K562 (cell line): Measurements from ENCODE around the gene NUDT1. TPM values are rescaled to one million over a fixed set of nuclear protein-coding genes. Genes with fewer than 3 reads are reported as not detected.

Experiments used
- ATAC-seq: fragments of 200-7000 bp; cut with Tn5 transposase; 3 replicates; pipeline ENCODE4 v1.9.1; 2020; ENCODE audit warnings: moderate library complexity
- BruUV-seq: library from RNA; stranded (reverse); fragments of 400-500 nt; replicated peaks from 2 replicates; lab custom pipeline; 2021; lab: Mats Ljungman, UMichigan
- CTCF ChIA-PET: fragments of 300-600 bp; formaldehyde crosslinking; extraction: SDS; loops from one replicate; lab custom pipeline; 2021; ENCODE audit warnings: low intra/inter-chr PET ratio; lab: Yijun Ruan, JAX
- POLR2A ChIA-PET: fragments of 300-600, 350-650 bp; sonication (Branson Sonifier 250); formaldehyde crosslinking; extraction: SDS; loops from one replicate; lab custom pipeline; 2021; ENCODE audit warnings: antibody characterized with exemption, inconsistent platforms; lab: Yijun Ruan, JAX
- DNase-seq, 4 experiments: peaks; one replicate each; pipeline versions ENCODE4 v3.0.0 to v3.0.0-alpha.2; 2011 to 2018; ENCODE audit warnings: low spot score in 3 of 4, mixed read lengths in 3 of 4; ENCODE audit errors: extremely low read depth in 1 of 4
- FAIRE-seq: peaks from 2 replicates; lab custom pipeline; 2011; peaks lifted over from hg19 to GRCh38; lab: Jason Lieb, UNC
- H2AFZ ChIP-seq: 2 replicates; pipeline ENCODE4 v1.6.0; 2011; ENCODE audit warnings: low read depth, low read length, control low read depth, inconsistent platforms
- H3K27ac ChIP-seq: fragments of 200-600 bp; 3 replicates; pipeline ENCODE4 v1.8.0; 2011; ENCODE audit warnings: low read depth, mild to moderate bottlenecking, control low read depth, inconsistent platforms, low read length, moderate library complexity, mixed read lengths; ENCODE audit errors: extremely low read depth
- H3K27me3 ChIP-seq, 2 experiments: fragments of 300-600 bp in 1 of 2; 2 replicates in 1 of 2; 3 replicates in 1 of 2; pipeline versions ENCODE4 v1.6.0 to v1.8.0; 2011; ENCODE audit warnings: inconsistent platforms in 2 of 2, low read length in 2 of 2, mild to moderate bottlenecking in 1 of 2, mixed read lengths in 1 of 2, moderate library complexity in 1 of 2; ENCODE audit not compliant: control insufficient read depth in 2 of 2, insufficient read depth in 2 of 2
- H3K36me3 ChIP-seq: fragments of 300-600 bp; 3 replicates; pipeline ENCODE4 v1.8.0; 2011; ENCODE audit warnings: mild to moderate bottlenecking, low read length, inconsistent platforms; ENCODE audit not compliant: control insufficient read depth, insufficient read depth
- H3K4me1 ChIP-seq, 2 experiments: fragments of 200-600 bp in 1 of 2; replicated peaks in 1 of 2; 2 replicates in 1 of 2; 3 replicates in 1 of 2; pipeline versions ENCODE4 v1.5.1 to v1.8.0; 2011; ENCODE audit warnings: inconsistent platforms in 2 of 2, low read length in 2 of 2, mild to moderate bottlenecking in 1 of 2, mixed read lengths in 1 of 2, moderate library complexity in 1 of 2; ENCODE audit not compliant: control insufficient read depth in 2 of 2, insufficient read depth in 2 of 2
- H3K4me2 ChIP-seq: 2 replicates; pipeline ENCODE4 v1.6.1; 2011; ENCODE audit warnings: low read length, control low read depth, inconsistent platforms, mixed read lengths; ENCODE audit not compliant: insufficient read depth
- H3K4me3 ChIP-seq: fragments of 200-600 bp; sonication (generic), shearing (Covaris generic); 2 replicates; pipeline ENCODE4 v1.5.1; 2016; ENCODE audit warnings: control low read depth, inconsistent platforms
- H3K79me2 ChIP-seq: fragments of 200-600 bp; 3 replicates; pipeline ENCODE4 v1.8.0; 2011; ENCODE audit warnings: low read length, inconsistent platforms; ENCODE audit not compliant: control insufficient read depth, insufficient read depth
- H3K9ac ChIP-seq, 2 experiments: 2 replicates each; pipeline versions ENCODE4 v1.6.0 to v1.6.1; 2011; ENCODE audit warnings: low read depth in 2 of 2, low read length in 2 of 2, control low read depth in 1 of 2, inconsistent platforms in 1 of 2, mild to moderate bottlenecking in 1 of 2, mixed read lengths in 1 of 2; ENCODE audit not compliant: insufficient read depth in 1 of 2
- H3K9me1 ChIP-seq: one replicate; pipeline ENCODE4 v1.6.0; 2011; ENCODE audit warnings: inconsistent platforms, mild to moderate bottlenecking, low read length, moderate library complexity; ENCODE audit not compliant: control insufficient read depth, insufficient read depth
- H3K9me3 ChIP-seq: replicated peaks from 2 replicates; pipeline ENCODE4 v1.5.1; 2011; ENCODE audit warnings: low read depth, low read length, inconsistent platforms; ENCODE audit not compliant: control insufficient read depth, insufficient read depth
- H4K20me1 ChIP-seq: replicated peaks from 2 replicates; pipeline ENCODE4 v1.6.1; 2011; ENCODE audit warnings: low read length, inconsistent platforms, mixed read lengths; ENCODE audit not compliant: control insufficient read depth, insufficient read depth
- CBX5 ChIP-seq: IDR thresholded peaks from 2 replicates; pipeline ENCODE4 v1.6.1; 2014; ENCODE audit warnings: low read depth, borderline replicate concordance
- CREM ChIP-seq: IDR thresholded peaks from 2 replicates; pipeline ENCODE4 v1.6.1; 2014; ENCODE audit warnings: antibody characterized with exemption, low read depth
- FOXA1 ChIP-seq: fragments of 450-650 bp; IDR thresholded peaks from 2 replicates; pipeline ENCODE4 v1.6.1; 2016; ENCODE audit warnings: mild to moderate bottlenecking, borderline replicate concordance
- HMG20A ChIP-seq: fragments of 450-650 bp; formaldehyde crosslinking; conservative IDR thresholded peaks from 2 replicates; pipeline ENCODE4 v1.4.0; 2020; ENCODE audit warnings: mild to moderate bottlenecking, mixed read lengths
- ILF3 ChIP-seq: fragments of 450-650 bp; IDR thresholded peaks from 2 replicates; pipeline ENCODE4 v1.6.1; 2018; ENCODE audit warnings: antibody characterized with exemption, mild to moderate bottlenecking, moderate library complexity, borderline replicate concordance
- NFRKB ChIP-seq: fragments of 450-650 bp; IDR thresholded peaks from 2 replicates; pipeline ENCODE4 v1.6.1; 2016; ENCODE audit warnings: low read depth
- NONO ChIP-seq, 2 experiments: fragments of 200-400 bp in 1 of 2; fragments of 450-650 bp in 1 of 2; formaldehyde crosslinking in 1 of 2; IDR thresholded peaks; 2 replicates each; pipeline ENCODE4 v1.6.1; 2017; ENCODE audit warnings: low read depth in 2 of 2, mild to moderate bottlenecking in 2 of 2, moderate library complexity in 2 of 2, low read length in 1 of 2
- PBX2 ChIP-seq, 2 experiments: IDR thresholded peaks in 1 of 2; conservative IDR thresholded peaks in 1 of 2; 2 replicates each; pipeline ENCODE4 v1.6.1; 2016; ENCODE audit warnings: low read depth in 2 of 2, mild to moderate bottlenecking in 1 of 2, missing compliant biosample characterization in 1 of 2, missing genetic modification characterization in 1 of 2, moderate library complexity in 1 of 2
- POLR2A ChIP-seq: fragments of 450-650 bp; conservative IDR thresholded peaks from 2 replicates; pipeline ENCODE4 v1.6.1; 2016
- POLR2H ChIP-seq: IDR thresholded peaks from 2 replicates; pipeline ENCODE4 v1.6.1; 2016; ENCODE audit warnings: missing genetic modification characterization, low read depth, mild to moderate bottlenecking, control low read depth, missing compliant biosample characterization, moderate library complexity
- RBM22 ChIP-seq: fragments of 200-400 bp; formaldehyde crosslinking; IDR thresholded peaks from 2 replicates; pipeline ENCODE4 v1.6.1; 2018; ENCODE audit warnings: low read length, low read depth; ENCODE audit not compliant: poor library complexity, severe bottlenecking
- RBM25 ChIP-seq: fragments of 200-400 bp; formaldehyde crosslinking; IDR thresholded peaks from 2 replicates; pipeline ENCODE4 v1.6.1; 2018; ENCODE audit warnings: low read length, low read depth, moderate library complexity; ENCODE audit not compliant: severe bottlenecking
- SPI1 ChIP-seq: IDR thresholded peaks from 2 replicates; pipeline ENCODE4 v1.6.1; 2011; ENCODE audit warnings: low read depth, low read length, control low read depth, borderline replicate concordance
- ZEB2 ChIP-seq: fragments of 450-650 bp; IDR thresholded peaks from 2 replicates; pipeline ENCODE4 v1.6.1; 2016
- ZNF449 ChIP-seq: fragments of 250-450 bp; sonication (Bioruptor Pico); IDR thresholded peaks from 2 replicates; pipeline ENCODE4 v1.8.0; 2022; ENCODE audit warnings: moderate library complexity, mild to moderate bottlenecking, inconsistent platforms
- WGBS: fragments of 100-300 bp; shearing (Covaris generic); methylation state at CpG from one replicate; pipeline ENCODE4 v1.1.6; 2016; ENCODE audit warnings: low coverage, mixed read lengths; ENCODE audit not compliant: insufficient coverage; ENCODE audit errors: missing lambda C conversion rate; 5-methylcytosine and 5-hydroxymethylcytosine counted together
- in situ Hi-C: fragments of 300-500 bp; cut with MboI; formaldehyde crosslinking; loops from 4 replicates; pipeline ENCODE4 v1.15.0; 2018; ENCODE audit warnings: inconsistent platforms, mixed read lengths
- intact Hi-C: fragments of 100-400 bp; cut with micrococcal nuclease; formaldehyde crosslinking; loops from 2 replicates; pipeline ENCODE4 v1.14.2; 2022
- polyA plus RNA-seq, 8 experiments: library from polyadenylated mRNA; depleted of rRNA in 4 of 8; stranded (reverse) in 5 of 8; unstranded in 3 of 8; fragments of >200 nt; fragmentation: Nextera tagmentation in 2 of 8; fragmentation: Illumina TruSeq in 1 of 8; extraction: Ambion mirVana in 2 of 8; extraction: Trizol in 1 of 8; gene quantifications; 2 replicates each; pipeline versions ENCODE4 v1.2.1 to v1.2.3, GENCODE V29; 2011 to 2014; ENCODE audit warnings: inconsistent platforms in 1 of 8, missing spikeins in 1 of 8
- total RNA-seq, 7 experiments: library from RNA; depleted of rRNA in 6 of 7; stranded (reverse); fragments of >200 nt in 6 of 7; fragmentation: Illumina TruSeq in 2 of 7; extraction: Trizol in 2 of 7; gene quantifications; 2 replicates each; pipeline versions ENCODE4 v1.2.1 to v1.2.3, GENCODE V29; 2011 to 2021; ENCODE audit warnings: low replicate concordance in 1 of 7

The NUDT1 gene
- total and polyA plus RNA-seq, 9 of the 15 experiments (the other 6 are each of a cell fraction or from before 2014, with no cell fraction given): 5.3 to 73.3 (median 29.6) TPM

GRCh38 chr7:2287745-2288144, 45.7 kb downstream of the NUDT1 start:
- no peak overlapping the region for H3K4me3 ChIP-seq
- POLR2A ChIA-PET: no interaction called here
- TF ChIP-seq ILF3 (no peak), NONO (IDR thresholded peaks at IDR 0.05; ENCODE audit: low read depth in 2 of 2, low read length in 1 of 2) (no peak), RBM25 (no peak), ZEB2 (no peak), POLR2H (no peak), RBM22 (no peak), ZNF449 (CRISPR knock-in tag) (no peak), CBX5 (no peak), NFRKB (no peak), POLR2A (no peak), HMG20A (CRISPR knock-in tag) (no peak), FOXA1 (no peak), PBX2 (CRISPR knock-in tag; IDR thresholded peaks at IDR 0.05; ENCODE audit: low read depth) (no peak), PBX2 (tag; conservative IDR thresholded peaks at IDR 0.05; ENCODE audit: low read depth) (no peak), SPI1 (no peak), CREM (no peak)

More at GRCh38 chr7:2287745-2288144, 45.7 kb downstream of the NUDT1 start:
- H2AFZ ChIP-seq: no peak overlapping the region
- H3K79me2 ChIP-seq: peaks cover 6% of the 10 kb centered on the region
- no peak overlapping the region for H3K9ac ChIP-seq
- in situ Hi-C loops (no loop called here), intact Hi-C loops (no loop called here)
- no peak overlapping the region for H3K4me2 ChIP-seq
- ATAC-seq (no peak), DNase-seq (no peak), FAIRE-seq (no peak)
- H3K27me3 ChIP-seq: no peaks in the 10 kb centered on the region
- 82% methylated on average over 7 of the region's 8 CpGs for WGBS
- H3K4me1 ChIP-seq: peaks cover 3 to 11% of the 10 kb centered on the region in 2 experiments; a peak in 4 of 5 replicates
- no peak overlapping the region for H3K27ac ChIP-seq
- H3K9me1 ChIP-seq: no peaks in the 10 kb centered on the region
- BruUV-seq: no TSS peak
- H4K20me1 ChIP-seq: no peaks in the 10 kb centered on the region
- CTCF ChIA-PET: no interaction called here
- H3K36me3 ChIP-seq: peaks cover 10% of the 10 kb centered on the region; the same call in 2 of the 3 replicates
- H3K9me3 ChIP-seq: no peaks in the 10 kb centered on the region
